T-helper 17 cell (primary cell): ENCODE measurements around the gene SMAD9. TPM values are rescaled to one million over a fixed set of nuclear protein-coding genes. Genes with fewer than 3 reads are reported as not detected.

ENCODE experiments used
- ATAC-seq: fragments of 150-1000 bp; cut with Tn5 transposase; 2 replicates; pipeline ENCODE4 v1.10.0; 2021; ENCODE audit warnings: mild to moderate bottlenecking, moderate library complexity
- DNase-seq, 3 donors: peaks; one replicate each; pipeline versions ENCODE4 v3.0.0 to v3.0.0-alpha.2; 2020 to 2021
- H3K9me3 ChIP-seq: one replicate; pipeline ENCODE4 v1.7.0; 2013; ENCODE audit warnings: low read length, mild to moderate bottlenecking; ENCODE audit not compliant: control insufficient read depth, poor library complexity, severe bottlenecking
- H3K27ac Mint-ChIP-seq: one replicate; pipeline ENCODE4 v1.8.0; 2022; ENCODE audit warnings: mild to moderate bottlenecking, moderate library complexity, mixed read lengths
- H3K27me3 Mint-ChIP-seq: one replicate; pipeline ENCODE4 v1.8.0; 2022; ENCODE audit warnings: mixed read lengths
- H3K36me3 Mint-ChIP-seq: one replicate; pipeline ENCODE4 v1.8.0; 2022; ENCODE audit warnings: low read depth, mixed read lengths
- H3K4me1 Mint-ChIP-seq: one replicate; pipeline ENCODE4 v1.8.0; 2022; ENCODE audit warnings: mild to moderate bottlenecking, mixed read lengths
- H3K4me3 Mint-ChIP-seq: one replicate; pipeline ENCODE4 v1.8.0; 2022; ENCODE audit warnings: mild to moderate bottlenecking, moderate library complexity, mixed read lengths
- total RNA-seq, 4 donors: library from RNA in 2 of 4; stranded (reverse) in 2 of 4; gene quantifications; one replicate each; pipeline ENCODE4 v1.2.3 and lab custom pipeline; 2022 to 2026

SMAD9 gene
- total RNA-seq = not detected
- 0 to 0.35 reads per million in 2 donors for total RNA-seq (lab: John Stamatoyannopoulos, UW)

DNA sequence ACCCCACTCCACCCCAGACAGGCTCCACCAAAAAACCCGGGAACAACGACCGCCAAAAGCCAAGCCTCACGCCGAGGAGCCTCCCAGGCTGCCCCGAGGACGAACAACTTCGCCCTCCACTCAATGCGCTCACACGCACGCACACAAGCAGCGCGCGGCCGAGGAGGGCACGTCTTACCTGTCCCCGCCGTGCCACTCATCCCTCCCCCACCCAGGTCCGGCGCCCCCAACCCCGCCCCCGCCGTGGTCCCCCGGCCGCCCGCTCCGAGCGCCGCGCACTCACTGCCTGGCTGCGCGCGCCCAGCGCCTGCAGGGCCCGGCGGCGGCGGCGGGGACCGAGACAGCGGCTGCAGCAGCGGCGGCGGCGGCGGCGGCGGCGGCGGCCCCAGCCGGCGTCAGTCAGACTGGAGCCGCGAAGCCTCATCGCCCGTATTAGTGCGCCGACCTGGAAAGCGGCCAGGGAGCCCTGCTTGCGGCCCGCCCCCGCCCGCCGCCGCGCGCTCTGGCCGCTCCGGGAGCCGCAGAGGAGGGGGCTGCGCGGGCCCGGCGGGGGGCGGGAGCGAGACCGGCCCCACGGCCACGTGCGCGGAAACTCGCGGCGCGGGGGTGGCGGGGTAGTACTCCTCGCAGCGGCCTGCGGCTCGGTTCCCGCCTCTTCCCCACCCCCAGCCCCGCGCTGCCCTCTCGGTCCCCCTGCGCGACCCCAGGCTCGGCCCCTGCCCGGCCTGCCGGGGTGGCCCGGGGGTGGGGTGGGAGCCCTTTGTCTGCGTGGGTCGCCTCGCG is at the start of gene SMAD9:
Gene SMAD9, minus strand, starts transcription at position 406 of the 783 bp plus-strand sequence. CDS start 40,549 bp downstream, outside the sequence.
- peaks cover 8% of the 10 kb centered on the region for H3K4me1 Mint-ChIP-seq
- H3K4me3 Mint-ChIP-seq = peak within 1 kb of the TSS; percentile 83
- DNase-seq = no peak
- no peaks in the 10 kb centered on the region for H3K9me3 ChIP-seq
- H3K36me3 Mint-ChIP-seq = no peaks in the 10 kb centered on the region
- H3K27me3 Mint-ChIP-seq = peaks cover 72% of the 10 kb centered on the region
- H3K27ac Mint-ChIP-seq = no peak within 1 kb of the TSS
- peak; percentile 44 for ATAC-seq

DNA sequence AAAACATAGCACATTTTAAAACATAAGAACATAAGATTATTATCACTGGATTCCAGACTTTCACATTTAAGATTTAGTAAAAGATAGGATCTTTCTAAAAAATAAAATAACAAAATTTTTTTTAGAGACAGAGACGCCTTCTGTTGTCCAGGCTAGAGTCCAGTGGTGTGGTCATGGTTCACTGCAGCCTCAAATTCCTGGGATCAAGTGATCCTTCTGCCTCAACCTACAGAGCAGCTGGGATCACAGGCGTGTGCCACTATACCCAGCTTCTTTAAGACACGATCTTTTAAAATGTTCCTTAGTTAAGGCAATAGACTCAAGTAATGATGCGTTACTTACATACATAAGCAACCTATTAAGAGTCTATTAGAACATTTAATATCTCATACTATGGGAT is 46.4 kb upstream of the SMAD9 start:
- no peak for ATAC-seq
- Mint-ChIP-seq H3K27ac (no peak overlapping the region), H3K4me3 (no peak overlapping the region), H3K4me1 (peaks cover 8% of the 10 kb centered on the region), H3K27me3 (no peaks in the 10 kb centered on the region), H3K36me3 (peaks cover 11% of the 10 kb centered on the region)
- no peaks in the 10 kb centered on the region for H3K9me3 ChIP-seq
- DNase-seq = no peak

DNA sequence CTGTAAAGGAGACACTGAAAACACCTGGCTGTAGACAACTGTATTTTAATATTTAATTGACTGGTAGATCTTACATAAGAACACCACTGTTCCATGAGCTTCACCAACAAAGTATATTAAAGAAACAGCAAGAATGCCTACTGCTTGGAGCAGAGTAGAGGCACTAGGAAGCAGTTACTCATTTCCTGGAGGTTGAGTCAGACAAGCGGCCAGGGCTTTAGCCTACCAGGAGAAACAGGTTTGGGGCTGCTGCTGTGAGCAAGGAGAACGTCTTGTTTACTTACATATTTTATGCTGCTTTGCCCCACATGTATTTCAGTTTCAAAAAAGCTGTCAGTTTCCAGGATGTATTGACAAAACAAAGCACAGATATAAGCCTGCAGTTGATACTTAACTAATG is 45.7 kb upstream of the SMAD9 start:
- Mint-ChIP-seq H3K27ac (no peak overlapping the region), H3K4me1 (peaks cover 8% of the 10 kb centered on the region), H3K4me3 (no peak overlapping the region), H3K36me3 (peaks cover 11% of the 10 kb centered on the region), H3K27me3 (no peaks in the 10 kb centered on the region)
- no peaks in the 10 kb centered on the region for H3K9me3 ChIP-seq
- ATAC-seq (no peak), DNase-seq (no peak)

DNA sequence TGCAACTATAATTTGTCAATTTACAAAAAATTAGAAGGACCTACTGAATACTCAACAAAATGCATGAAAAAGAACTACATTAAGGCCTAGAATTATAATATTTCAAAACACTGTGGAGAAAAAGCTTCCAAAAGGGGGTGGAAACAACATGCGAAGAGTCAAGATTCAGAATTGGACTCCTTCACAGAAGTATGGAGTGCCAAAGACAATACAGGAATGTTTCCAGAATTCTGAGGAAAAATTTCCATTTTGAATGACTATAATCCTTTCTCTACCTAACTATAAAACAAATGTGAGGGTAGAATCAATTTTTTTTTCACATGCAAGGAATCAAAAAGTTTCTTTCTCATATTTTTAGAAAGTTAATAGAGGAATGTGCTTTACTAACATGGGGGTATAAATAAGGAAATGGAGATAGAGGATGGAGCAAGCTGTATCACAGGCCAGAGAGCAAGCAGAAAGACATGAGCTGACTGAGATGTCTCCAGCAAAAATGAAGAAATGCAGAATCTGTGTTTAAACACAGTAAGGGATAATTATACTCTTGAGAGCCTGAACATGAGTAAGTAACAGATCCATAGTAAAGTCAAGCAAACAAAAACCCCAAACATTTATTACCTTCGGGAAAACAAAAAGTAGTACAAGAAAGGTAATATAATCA is 39.5 kb upstream of the SMAD9 start:
- H3K4me3 Mint-ChIP-seq = no peak overlapping the region
- H3K4me1 Mint-ChIP-seq = peaks cover 7% of the 10 kb centered on the region
- H3K9me3 ChIP-seq = no peaks in the 10 kb centered on the region
- peak overlapping the region; percentile 8 for H3K27ac Mint-ChIP-seq
- no peak for DNase-seq
- H3K27me3 Mint-ChIP-seq = no peaks in the 10 kb centered on the region
- peaks cover 10% of the 10 kb centered on the region for H3K36me3 Mint-ChIP-seq
- no peak for ATAC-seq

DNA sequence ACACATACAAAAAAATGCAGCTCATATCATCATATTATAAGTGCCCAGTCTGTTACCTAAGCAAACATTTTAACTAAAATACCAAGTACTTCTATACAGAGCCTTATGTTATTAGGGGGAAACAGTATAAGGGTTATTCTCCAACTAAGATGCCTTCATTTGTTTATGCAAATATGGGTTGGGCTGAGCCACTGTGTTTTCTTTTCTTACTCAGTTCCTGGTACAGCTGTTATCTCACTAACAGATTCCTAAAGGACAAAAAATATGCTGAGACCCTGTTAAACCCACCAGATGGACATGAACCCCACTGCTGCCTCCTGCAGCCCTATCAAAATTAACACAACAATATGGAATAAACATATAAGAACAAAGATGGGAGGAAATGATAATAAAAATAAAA is 34.5 kb upstream of the SMAD9 start:
- H3K27me3 Mint-ChIP-seq = no peaks in the 10 kb centered on the region
- H3K9me3 ChIP-seq = no peaks in the 10 kb centered on the region
- no peak overlapping the region for H3K4me3 Mint-ChIP-seq
- ATAC-seq = no peak
- peaks cover 8% of the 10 kb centered on the region for H3K36me3 Mint-ChIP-seq
- no peak overlapping the region for H3K27ac Mint-ChIP-seq
- peaks cover 2% of the 10 kb centered on the region for H3K4me1 Mint-ChIP-seq
- DNase-seq = no peak

DNA sequence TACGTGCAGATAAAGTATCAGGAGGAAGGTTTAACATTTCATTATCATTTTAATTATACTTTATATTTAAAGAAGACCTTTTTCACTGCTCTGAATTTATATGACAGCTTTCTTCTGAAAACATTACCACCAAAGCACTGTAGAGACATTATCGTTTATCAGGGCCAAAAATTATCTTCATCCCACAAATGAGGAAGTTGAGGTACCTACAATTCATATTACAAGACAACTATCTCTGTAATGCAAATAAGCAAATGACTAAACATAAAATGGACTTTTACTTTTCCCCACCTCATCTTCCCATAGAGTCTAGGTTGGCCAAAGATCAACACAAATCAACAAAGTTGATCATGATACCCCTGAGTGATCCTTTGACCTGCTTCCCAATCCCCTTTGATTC is 30.9 kb upstream of the SMAD9 start:
- ATAC-seq (no peak), DNase-seq (no peak)
- no peak overlapping the region for H3K27ac Mint-ChIP-seq
- H3K27me3 Mint-ChIP-seq = no peaks in the 10 kb centered on the region
- no peaks in the 10 kb centered on the region for H3K9me3 ChIP-seq
- H3K4me1 Mint-ChIP-seq = peaks cover 2% of the 10 kb centered on the region
- H3K36me3 Mint-ChIP-seq = peaks cover 7% of the 10 kb centered on the region
- H3K4me3 Mint-ChIP-seq = no peak overlapping the region

DNA sequence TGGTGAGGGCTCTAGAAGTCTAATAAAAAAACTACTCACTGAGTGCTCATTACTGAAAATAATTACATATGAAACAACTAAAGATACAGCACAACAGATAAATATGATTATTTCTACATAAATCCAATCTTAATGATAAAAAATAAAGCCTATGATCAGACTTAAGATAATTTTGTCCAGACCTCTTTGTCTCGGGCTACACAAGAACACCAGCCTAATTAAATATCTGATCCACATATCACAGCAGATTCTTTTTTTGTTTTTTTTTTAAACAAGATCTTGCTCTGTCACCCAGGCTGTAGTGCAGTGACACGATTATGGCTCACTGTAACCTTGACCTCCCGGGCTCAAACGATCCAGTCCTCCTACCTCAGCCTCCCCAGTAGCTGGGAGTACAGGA is 30.3 kb upstream of the SMAD9 start:
- H3K36me3 Mint-ChIP-seq = peaks cover 7% of the 10 kb centered on the region
- no peak overlapping the region for H3K4me3 Mint-ChIP-seq
- no peaks in the 10 kb centered on the region for H3K27me3 Mint-ChIP-seq
- ATAC-seq (no peak), DNase-seq (no peak)
- H3K4me1 Mint-ChIP-seq = peaks cover 2% of the 10 kb centered on the region
- no peaks in the 10 kb centered on the region for H3K9me3 ChIP-seq
- no peak overlapping the region for H3K27ac Mint-ChIP-seq

DNA sequence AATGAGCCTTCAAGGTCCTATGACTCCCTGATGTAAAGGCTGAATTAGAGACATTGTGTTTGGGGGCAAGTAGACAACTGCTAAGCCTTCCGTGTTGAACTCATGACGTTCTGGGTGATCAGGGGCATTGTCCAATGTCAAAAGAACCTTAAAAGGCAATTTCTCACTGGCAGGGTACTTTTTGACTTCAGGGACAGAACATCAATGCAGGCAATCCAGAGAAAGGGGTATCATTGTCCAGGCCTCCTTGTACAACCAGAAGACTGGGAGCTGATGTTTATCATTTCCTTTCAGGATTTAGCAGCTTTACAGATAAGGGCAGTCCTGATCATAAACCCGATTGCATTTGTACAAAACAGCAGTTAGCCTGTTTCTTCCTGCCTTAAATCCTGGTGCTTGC is 25.0 kb upstream of the SMAD9 start:
- no peak for ATAC-seq
- DNase-seq = no peak
- H3K4me3 Mint-ChIP-seq = no peak overlapping the region
- no peaks in the 10 kb centered on the region for H3K9me3 ChIP-seq
- peaks cover 2% of the 10 kb centered on the region for H3K36me3 Mint-ChIP-seq
- no peak overlapping the region for H3K27ac Mint-ChIP-seq
- no peaks in the 10 kb centered on the region for H3K27me3 Mint-ChIP-seq
- H3K4me1 Mint-ChIP-seq = no peaks in the 10 kb centered on the region

DNA sequence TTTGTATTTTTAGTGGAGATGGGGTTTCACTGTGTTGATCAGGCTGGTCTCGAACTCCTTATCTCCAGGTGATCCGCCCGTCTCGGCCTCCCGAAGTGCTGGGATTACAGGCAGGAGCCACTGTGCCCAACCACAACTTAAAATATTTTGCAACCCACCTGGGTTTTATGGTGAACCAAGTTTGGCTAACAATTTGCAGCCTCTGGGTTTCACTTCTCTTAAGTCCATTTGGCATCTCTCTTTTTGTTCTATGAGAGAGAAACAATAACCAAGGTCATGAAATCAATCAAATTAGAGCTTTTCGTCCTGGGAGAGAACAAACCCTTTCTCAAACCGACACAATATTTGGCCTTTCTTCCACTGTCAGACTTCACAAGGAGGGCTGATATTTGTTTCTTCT is 5.6 kb upstream of the SMAD9 start:
- H3K4me1 Mint-ChIP-seq = no peaks in the 10 kb centered on the region
- no peaks in the 10 kb centered on the region for H3K36me3 Mint-ChIP-seq
- no peak for DNase-seq
- peaks cover 44% of the 10 kb centered on the region for H3K27me3 Mint-ChIP-seq
- no peak overlapping the region for H3K4me3 Mint-ChIP-seq
- no peak overlapping the region for H3K27ac Mint-ChIP-seq
- no peak for ATAC-seq
- H3K9me3 ChIP-seq = no peaks in the 10 kb centered on the region

DNA sequence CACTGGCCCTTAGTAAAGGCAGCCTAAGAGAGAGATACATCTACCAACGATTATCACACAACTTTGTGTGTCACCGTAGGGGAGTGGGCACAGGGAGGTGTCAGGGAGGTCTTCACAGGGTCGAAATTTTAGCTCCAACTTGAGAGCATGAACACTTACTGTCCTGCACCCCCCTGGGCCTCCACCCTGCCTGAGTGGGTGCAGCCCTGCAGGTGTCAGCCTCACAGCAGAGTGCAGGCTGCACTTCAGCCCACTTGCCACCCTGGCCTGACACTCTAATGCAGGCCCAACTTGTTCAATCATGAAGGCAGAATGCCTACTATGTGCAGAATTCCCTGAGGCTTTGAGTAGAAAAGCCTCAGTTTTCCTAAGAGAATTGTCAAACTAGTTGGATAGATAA is 4.0 kb upstream of the SMAD9 start:
- Mint-ChIP-seq H3K4me3 (no peak overlapping the region), H3K27ac (no peak overlapping the region), H3K4me1 (peaks cover 3% of the 10 kb centered on the region), H3K27me3 (peaks cover 45% of the 10 kb centered on the region), H3K36me3 (no peaks in the 10 kb centered on the region)
- DNase-seq (no peak), ATAC-seq (no peak)
- no peaks in the 10 kb centered on the region for H3K9me3 ChIP-seq

DNA sequence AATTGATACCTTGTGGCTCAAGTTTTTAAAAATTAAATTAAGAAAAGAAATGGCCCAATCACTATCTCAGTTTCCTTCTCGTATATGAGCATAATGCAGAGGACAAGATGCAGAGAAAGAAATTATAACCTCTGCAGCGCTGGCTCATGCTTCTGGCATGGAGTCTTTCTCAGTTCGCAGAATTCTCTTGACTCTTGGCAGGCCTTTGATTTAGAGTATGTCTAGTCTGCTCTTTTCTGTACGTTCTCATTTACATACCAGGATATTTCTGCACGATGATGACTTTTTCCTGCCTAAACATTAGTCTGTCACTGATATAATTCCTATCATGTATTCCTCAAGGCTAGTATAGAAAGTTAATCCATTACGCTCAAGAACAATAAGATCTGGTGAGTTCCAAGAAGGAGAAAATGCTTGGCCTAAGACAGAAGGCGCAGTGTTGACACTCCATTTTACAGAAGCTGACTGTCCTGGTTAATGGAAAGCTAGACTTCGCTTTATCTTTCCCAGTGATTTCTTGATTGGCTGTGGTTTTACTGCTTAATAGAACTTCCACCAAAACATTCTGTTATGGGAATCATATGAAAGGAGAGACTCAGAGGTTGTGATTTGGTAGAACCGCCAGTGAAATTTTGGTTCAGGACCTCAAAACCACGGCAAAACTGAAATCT is 1.7 kb upstream of the SMAD9 start:
- ATAC-seq (no peak), DNase-seq (no peak)
- no peak overlapping the region for H3K27ac Mint-ChIP-seq
- peaks cover 5% of the 10 kb centered on the region for H3K4me1 Mint-ChIP-seq
- no peak overlapping the region for H3K4me3 Mint-ChIP-seq
- H3K9me3 ChIP-seq = no peaks in the 10 kb centered on the region
- H3K36me3 Mint-ChIP-seq = no peaks in the 10 kb centered on the region
- H3K27me3 Mint-ChIP-seq = peaks cover 57% of the 10 kb centered on the region

DNA sequence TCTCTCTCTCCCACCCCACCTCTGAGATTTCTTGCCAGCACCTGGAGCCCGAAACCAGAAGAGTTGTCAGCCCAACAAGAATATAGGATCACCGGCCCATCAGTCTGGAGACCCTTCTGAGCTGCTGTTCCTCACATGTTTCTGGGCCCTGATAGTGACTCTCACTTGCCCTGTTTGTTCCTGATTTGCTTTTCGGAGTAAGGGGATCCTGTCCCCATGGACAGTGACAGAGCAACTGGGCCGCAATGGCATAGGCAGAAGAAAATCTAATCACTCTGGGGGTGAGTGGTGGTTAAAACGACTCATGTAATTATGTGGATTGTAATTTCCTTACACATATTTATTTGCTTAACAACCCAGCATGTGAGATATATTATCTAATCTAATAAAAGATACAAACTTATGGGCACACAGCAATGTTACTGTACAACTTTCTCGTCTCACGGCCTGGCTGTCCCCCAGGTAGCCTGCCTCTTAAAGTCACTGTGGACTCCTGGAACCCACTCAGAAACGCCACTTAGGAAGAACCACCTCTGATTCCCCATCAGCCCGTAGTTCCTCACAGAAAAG is 663 bp upstream of the SMAD9 start:
- ATAC-seq = no peak
- peaks cover 66% of the 10 kb centered on the region for H3K27me3 Mint-ChIP-seq

DNA sequence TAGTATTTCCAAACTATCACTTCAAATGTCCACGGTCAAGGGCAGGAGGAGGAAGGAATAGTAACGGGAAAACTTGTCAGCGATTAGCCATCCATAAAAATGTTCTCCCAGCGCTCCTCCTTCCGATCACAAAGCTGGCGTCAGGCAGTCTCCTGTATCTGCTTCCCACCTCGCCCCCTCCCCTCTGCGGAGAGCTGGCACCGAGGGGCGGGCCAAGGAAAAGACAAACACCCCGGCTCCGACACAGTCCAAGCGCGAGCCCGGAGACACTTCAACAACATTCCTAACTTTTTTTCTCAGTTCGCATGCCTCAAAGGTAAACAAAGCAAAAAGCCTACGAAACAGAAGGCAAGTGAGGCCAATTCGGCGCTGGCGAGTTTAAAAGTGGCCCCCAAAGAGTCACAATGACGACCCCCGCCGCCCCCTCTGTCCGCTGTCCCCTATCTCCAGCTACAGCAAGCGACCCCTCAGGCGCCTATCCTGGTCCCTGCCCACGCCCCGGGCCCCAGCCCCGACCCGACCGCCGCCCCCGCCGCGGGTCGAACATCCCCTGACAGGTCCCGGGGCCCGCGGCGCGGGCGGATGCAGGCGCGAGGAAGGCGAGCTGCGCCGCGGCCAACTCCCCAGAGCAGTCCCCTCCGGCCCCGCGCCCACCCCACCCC is 736 bp downstream of the SMAD9 start:
- peak overlapping the region; percentile 58 for H3K4me3 Mint-ChIP-seq

More for the DNA sequence above, 663 bp upstream of the SMAD9 start:
- Mint-ChIP-seq H3K4me3 (peak overlapping the region; percentile 83), H3K27ac (no peak overlapping the region), H3K36me3 (no peaks in the 10 kb centered on the region), H3K4me1 (peaks cover 8% of the 10 kb centered on the region)
- H3K9me3 ChIP-seq = no peaks in the 10 kb centered on the region
- DNase-seq = no peak

More for the DNA sequence above, 736 bp downstream of the SMAD9 start:
- no peak for DNase-seq
- H3K4me1 Mint-ChIP-seq = peaks cover 8% of the 10 kb centered on the region
- H3K9me3 ChIP-seq = no peaks in the 10 kb centered on the region
- peak; percentile 8 for ATAC-seq
- H3K27ac Mint-ChIP-seq = no peak overlapping the region
- H3K27me3 Mint-ChIP-seq = peaks cover 72% of the 10 kb centered on the region
- H3K36me3 Mint-ChIP-seq = no peaks in the 10 kb centered on the region
